ENCODE data around the gene LDLRAD1.

DNA sequence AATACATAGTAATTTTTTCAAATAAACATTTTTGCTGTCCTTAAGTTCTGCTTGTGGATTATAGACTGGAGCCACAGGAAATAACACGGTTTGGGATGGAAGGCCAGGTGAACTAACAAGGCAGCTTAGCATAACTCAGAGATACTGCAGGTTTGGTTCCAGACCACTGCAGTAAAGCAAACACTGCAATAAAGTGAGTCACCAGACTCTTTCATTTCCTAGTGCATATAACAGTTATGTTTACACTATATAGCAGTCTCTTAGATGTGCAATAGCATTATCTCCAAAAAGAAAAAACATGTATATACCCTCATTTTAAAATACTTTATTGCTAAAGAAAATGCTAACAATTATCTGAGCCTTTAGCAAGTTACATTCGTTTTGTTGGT lies 49.9 kb downstream of the LDLRAD1 start:
- no peak for TF ChIP-seq POLR2A (IDR thresholded peaks at IDR 0.05; ENCODE audit: low read depth, low read length)
- TF ChIP-seq, protein P1, sequence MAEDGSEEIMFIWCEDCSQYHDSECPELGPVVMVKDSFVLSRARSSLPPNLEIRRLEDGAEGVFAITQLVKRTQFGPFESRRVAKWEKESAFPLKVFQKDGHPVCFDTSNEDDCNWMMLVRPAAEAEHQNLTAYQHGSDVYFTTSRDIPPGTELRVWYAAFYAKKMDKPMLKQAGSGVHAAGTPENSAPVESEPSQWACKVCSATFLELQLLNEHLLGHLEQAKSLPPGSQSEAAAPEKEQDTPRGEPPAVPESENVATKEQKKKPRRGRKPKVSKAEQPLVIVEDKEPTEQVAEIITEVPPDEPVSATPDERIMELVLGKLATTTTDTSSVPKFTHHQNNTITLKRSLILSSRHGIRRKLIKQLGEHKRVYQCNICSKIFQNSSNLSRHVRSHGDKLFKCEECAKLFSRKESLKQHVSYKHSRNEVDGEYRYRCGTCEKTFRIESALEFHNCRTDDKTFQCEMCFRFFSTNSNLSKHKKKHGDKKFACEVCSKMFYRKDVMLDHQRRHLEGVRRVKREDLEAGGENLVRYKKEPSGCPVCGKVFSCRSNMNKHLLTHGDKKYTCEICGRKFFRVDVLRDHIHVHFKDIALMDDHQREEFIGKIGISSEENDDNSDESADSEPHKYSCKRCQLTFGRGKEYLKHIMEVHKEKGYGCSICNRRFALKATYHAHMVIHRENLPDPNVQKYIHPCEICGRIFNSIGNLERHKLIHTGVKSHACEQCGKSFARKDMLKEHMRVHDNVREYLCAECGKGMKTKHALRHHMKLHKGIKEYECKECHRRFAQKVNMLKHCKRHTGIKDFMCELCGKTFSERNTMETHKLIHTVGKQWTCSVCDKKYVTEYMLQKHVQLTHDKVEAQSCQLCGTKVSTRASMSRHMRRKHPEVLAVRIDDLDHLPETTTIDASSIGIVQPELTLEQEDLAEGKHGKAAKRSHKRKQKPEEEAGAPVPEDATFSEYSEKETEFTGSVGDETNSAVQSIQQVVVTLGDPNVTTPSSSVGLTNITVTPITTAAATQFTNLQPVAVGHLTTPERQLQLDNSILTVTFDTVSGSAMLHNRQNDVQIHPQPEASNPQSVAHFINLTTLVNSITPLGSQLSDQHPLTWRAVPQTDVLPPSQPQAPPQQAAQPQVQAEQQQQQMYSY (CRISPR knock-in tag; IDR thresholded peaks at IDR 0.05): no peak
- TF ChIP-seq ZZZ3 (IDR thresholded peaks at IDR 0.05; ENCODE audit: control insufficient read depth, insufficient read length, low read depth): no peak
- TF ChIP-seq CTCF (IDR thresholded peaks at IDR 0.05 in 2 of 3, conservative IDR thresholded peaks at IDR 0.05 in 1 of 3; ENCODE audit: control insufficient read depth in 2 of 3, extremely low read depth in 1 of 3, insufficient read depth in 1 of 3, low read depth in 3 of 3, low read length in 3 of 3): no peak
- no peak for TF ChIP-seq NBN (IDR thresholded peaks at IDR 0.05)
- TF ChIP-seq MYC (IDR thresholded peaks at IDR 0.05; ENCODE audit: insufficient read depth, insufficient read length, insufficient replicate concordance, low read length, severe bottlenecking): no peak
- TF ChIP-seq, protein P2, sequence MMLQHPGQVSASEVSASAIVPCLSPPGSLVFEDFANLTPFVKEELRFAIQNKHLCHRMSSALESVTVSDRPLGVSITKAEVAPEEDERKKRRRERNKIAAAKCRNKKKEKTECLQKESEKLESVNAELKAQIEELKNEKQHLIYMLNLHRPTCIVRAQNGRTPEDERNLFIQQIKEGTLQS (IDR thresholded peaks at IDR 0.05; ENCODE audit: borderline replicate concordance, extremely low read depth, low read depth, low read length): no peak
- TF ChIP-seq RBBP5 (conservative IDR thresholded peaks at IDR 0.05): no peak
- TF ChIP-seq BACH1 (IDR thresholded peaks at IDR 0.05; ENCODE audit: borderline replicate concordance): no peak
- TF ChIP-seq HDAC2 (IDR thresholded peaks at IDR 0.05): no peak
- TF ChIP-seq CEBPB (IDR thresholded peaks at IDR 0.05; ENCODE audit: borderline replicate concordance in 1 of 2, low read depth in 2 of 2, low read length in 2 of 2): no peak
- TF ChIP-seq, protein P3, sequence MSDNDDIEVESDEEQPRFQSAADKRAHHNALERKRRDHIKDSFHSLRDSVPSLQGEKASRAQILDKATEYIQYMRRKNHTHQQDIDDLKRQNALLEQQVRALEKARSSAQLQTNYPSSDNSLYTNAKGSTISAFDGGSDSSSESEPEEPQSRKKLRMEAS (IDR thresholded peaks at IDR 0.05; ENCODE audit: low read depth, low read length): no peak
- TF ChIP-seq HDAC6 (IDR thresholded peaks at IDR 0.05; ENCODE audit: unreplicated experiment): no peak
- TF ChIP-seq RCOR1 (conservative IDR thresholded peaks at IDR 0.05; ENCODE audit: low read depth, low read length): no peak
